Osteoblast (primary cell): ENCODE results near the gene BOLL. TPM values are rescaled to one million over a fixed set of nuclear protein-coding genes. Genes with fewer than 3 reads are reported as not detected.

Source experiments
- DNase-seq: peaks from one replicate; pipeline ENCODE4 v3.0.0; 2011; ENCODE audit warnings: low spot score, mixed read lengths; ENCODE audit not compliant: insufficient read length; ENCODE audit errors: missing footprints
- H2AFZ ChIP-seq: 2 replicates; pipeline ENCODE4 v1.6.0; 2011; ENCODE audit warnings: mild to moderate bottlenecking, low read length
- H3K27ac ChIP-seq: 2 replicates; pipeline ENCODE4 v1.5.1; 2011; ENCODE audit warnings: mild to moderate bottlenecking, low read depth, low read length, moderate library complexity
- H3K27me3 ChIP-seq: 2 replicates; pipeline ENCODE4 v1.6.0; 2012; ENCODE audit warnings: mild to moderate bottlenecking, control low read depth, inconsistent platforms, low read length, moderate library complexity; ENCODE audit not compliant: insufficient read depth
- H3K36me3 ChIP-seq: 2 replicates; pipeline ENCODE4 v1.5.1; 2011; ENCODE audit warnings: mild to moderate bottlenecking, low read length, control low read depth, moderate library complexity; ENCODE audit not compliant: insufficient read depth
- H3K4me1 ChIP-seq: 2 replicates; pipeline ENCODE4 v1.5.1; 2011; ENCODE audit warnings: mild to moderate bottlenecking, low read length, control low read depth, moderate library complexity; ENCODE audit not compliant: insufficient read depth
- H3K4me2 ChIP-seq: 2 replicates; pipeline ENCODE4 v1.6.0; 2011; ENCODE audit warnings: mild to moderate bottlenecking, low read length; ENCODE audit not compliant: insufficient read depth
- H3K4me3 ChIP-seq: fragments of 200-600 bp; sonication (generic); 3 replicates; pipeline ENCODE4 v1.5.1; 2012; ENCODE audit warnings: mild to moderate bottlenecking, low read length, inconsistent platforms; ENCODE audit not compliant: insufficient read depth
- H3K79me2 ChIP-seq: 2 replicates; pipeline ENCODE4 v1.6.0; 2012; ENCODE audit warnings: mild to moderate bottlenecking, low read length, control low read depth, inconsistent platforms; ENCODE audit not compliant: insufficient read depth
- H3K9me3 ChIP-seq: 2 replicates; pipeline ENCODE4 v1.5.1; 2011; ENCODE audit warnings: low read depth, low read length, control low read depth
- H4K20me1 ChIP-seq: 2 replicates; pipeline ENCODE4 v1.6.0; 2012; ENCODE audit warnings: mild to moderate bottlenecking, low read length, control low read depth; ENCODE audit not compliant: insufficient read depth
- CTCF ChIP-seq: IDR thresholded peaks from 2 replicates; pipeline ENCODE4 v1.5.1; 2011; ENCODE audit warnings: mild to moderate bottlenecking, low read depth, low read length, moderate library complexity; ENCODE audit errors: extremely low read depth
- total RNA-seq: library from RNA; depleted of rRNA; stranded (reverse); fragments of >200 nt; gene quantifications from 2 replicates; pipeline ENCODE4 v1.2.3, GENCODE V29; 2012

BOLL gene
- total RNA-seq, 1 donor: not detected

- no peak for TF ChIP-seq CTCF
- peaks cover 40% of the 10 kb centered on the region for H3K79me2 ChIP-seq
- H3K4me2 ChIP-seq: peak overlapping the region; percentile 98
- H3K4me1 ChIP-seq: peaks cover 32% of the 10 kb centered on the region
- no peaks in the 10 kb centered on the region for H3K27me3 ChIP-seq
- H3K36me3 ChIP-seq: peaks cover 4% of the 10 kb centered on the region
- peak; percentile 48 for DNase-seq
- peaks cover 23% of the 10 kb centered on the region for H4K20me1 ChIP-seq
- H2AFZ ChIP-seq: peak overlapping the region; percentile 98
- peak overlapping the region; percentile 92 for H3K4me3 ChIP-seq
- H3K9me3 ChIP-seq: no peaks in the 10 kb centered on the region
- H3K27ac ChIP-seq: peak overlapping the region; percentile 27
These were observed 78.9 kb downstream of the BOLL start for GRCh38 chr2:197705912-197706838.

- Histone ChIP-seq H3K9me3 (no peaks in the 10 kb centered on the region), H3K27ac (peak within 1 kb of the TSS; percentile 42), H3K4me3 (peak within 1 kb of the TSS; percentile 92), H3K4me1 (peaks cover 32% of the 10 kb centered on the region), H3K36me3 (peaks cover 4% of the 10 kb centered on the region), H2AFZ (peak within 1 kb of the TSS; percentile 98), H4K20me1 (peaks cover 23% of the 10 kb centered on the region), H3K4me2 (peak within 1 kb of the TSS; percentile 98), H3K79me2 (peaks cover 36% of the 10 kb centered on the region), H3K27me3 (no peaks in the 10 kb centered on the region)
- TF ChIP-seq CTCF: no peak
- peak; percentile 98 for DNase-seq
These were observed 79.8 kb downstream of the BOLL start, which contains the start of gene MARS2 for GRCh38 chr2:197705121-197705911. TSS of gene MARS2 (plus strand) at chr2:197705369. CDS start at chr2:197705406, 37 bp downstream.

- peak overlapping the region; percentile 87 for H2AFZ ChIP-seq
- no peaks in the 10 kb centered on the region for H3K9me3 ChIP-seq
- no peaks in the 10 kb centered on the region for H3K36me3 ChIP-seq
- peaks cover 29% of the 10 kb centered on the region for H3K79me2 ChIP-seq
- peak overlapping the region; percentile 92 for H3K4me3 ChIP-seq
- peaks cover 23% of the 10 kb centered on the region for H4K20me1 ChIP-seq
- no peaks in the 10 kb centered on the region for H3K27me3 ChIP-seq
- peak overlapping the region; percentile 98 for H3K4me2 ChIP-seq
- peaks cover 32% of the 10 kb centered on the region for H3K4me1 ChIP-seq
- peak overlapping the region; percentile 42 for H3K27ac ChIP-seq
- no peak for DNase-seq
- no peak for TF ChIP-seq CTCF
These were observed 80.5 kb downstream of the BOLL start for GRCh38 chr2:197704434-197705120.
